ENCODE measurements around the gene SPAG7.

GRCh38 chr17:4998732-4999429 is 31.3 kb upstream of the SPAG7 start:
- TF ChIP-seq CTCF (IDR thresholded peaks at IDR 0.05 in 4 of 5, conservative IDR thresholded peaks at IDR 0.05 in 1 of 5) (no peak), POLR2A (IDR thresholded peaks at IDR 0.05) (peak in 1 of 2 donors; percentile 19)

Measured in gastrocnemius medialis (tissue), 4 donors.